Fibroblast of pulmonary artery (primary cell): ENCODE data around the gene SEPTIN12.

Experiments
- DNase-seq: peaks from one replicate; pipeline ENCODE4 v3.0.0-alpha.2; 2010; ENCODE audit warnings: low read depth
- H3K4me3 ChIP-seq: replicated peaks from 2 replicates; pipeline ENCODE4 v1.5.1; 2011; ENCODE audit warnings: low read depth, mild to moderate bottlenecking, control low read depth, low read length, moderate library complexity
- CTCF ChIP-seq: IDR thresholded peaks from 2 replicates; pipeline ENCODE4 v1.5.1; 2011; ENCODE audit warnings: mild to moderate bottlenecking, control low read depth, low read length, inconsistent platforms; ENCODE audit errors: missing control alignments

SEPTIN12 gene

GRCh38 chr16:4737545-4737944 lies 50.6 kb downstream of the SEPTIN12 start:
- no peak overlapping the region for H3K4me3 ChIP-seq
- no peak for TF ChIP-seq CTCF
- no peak for DNase-seq

GRCh38 chr16:4736546-4736945 lies 51.6 kb downstream of the SEPTIN12 start:
- no peak for DNase-seq
- TF ChIP-seq CTCF, result no peak
- no peak overlapping the region for H3K4me3 ChIP-seq

- TF ChIP-seq CTCF, result no peak
- DNase-seq, result peak; percentile 79
- H3K4me3 ChIP-seq, result peak overlapping the region; percentile 91
These were observed 53.2 kb downstream of the SEPTIN12 start for GRCh38 chr16:4734730-4735535.

DNA sequence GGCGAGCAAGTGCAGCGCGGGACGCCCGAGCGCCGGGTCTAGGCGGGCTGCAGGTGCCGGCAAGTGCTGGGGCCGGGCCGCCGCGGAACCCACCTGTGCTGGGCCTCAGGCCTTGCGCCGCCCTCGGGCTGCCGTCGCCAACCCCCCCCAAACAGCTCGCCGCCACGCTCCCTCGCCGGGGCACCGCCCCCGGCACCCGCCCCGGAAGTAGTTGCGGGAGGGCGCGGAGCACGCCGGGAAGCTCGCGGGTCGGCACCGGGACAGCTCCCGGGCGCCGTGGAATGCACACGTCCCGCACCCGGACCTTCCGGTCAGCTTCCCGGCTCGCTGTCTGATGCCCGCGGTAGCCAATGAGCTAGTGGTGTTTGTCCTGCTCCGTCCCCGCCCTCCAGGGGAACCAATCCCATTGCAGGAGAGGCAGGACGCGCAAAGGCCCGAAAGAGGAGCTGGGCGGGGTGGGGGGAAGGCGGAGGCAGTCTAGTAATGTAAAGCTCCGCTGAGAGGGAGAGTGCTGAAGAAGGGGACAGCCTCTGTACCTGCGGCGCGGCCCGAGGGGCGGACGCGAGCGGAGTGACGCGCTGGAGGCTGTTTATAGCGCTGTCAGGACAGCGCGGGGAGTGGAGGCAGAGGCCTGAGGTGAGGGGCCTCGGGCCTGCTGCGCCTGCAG lies 53.9 kb downstream of the SEPTIN12 start, which contains the start of the genes ANKS3 and DNAAF8:
ANKS3 (minus strand) TSS at position 209 of the 667 bp plus-strand sequence. CDS start 4,122 bp downstream, outside the sequence.
DNAAF8 (plus strand) TSS at position 475 of the 667 bp plus-strand sequence. CDS start 1,978 bp downstream, outside the sequence.
- peak within 1 kb of the TSS; percentile 91 for H3K4me3 ChIP-seq
- DNase-seq, result peak; percentile 97
- no peak for TF ChIP-seq CTCF

DNA sequence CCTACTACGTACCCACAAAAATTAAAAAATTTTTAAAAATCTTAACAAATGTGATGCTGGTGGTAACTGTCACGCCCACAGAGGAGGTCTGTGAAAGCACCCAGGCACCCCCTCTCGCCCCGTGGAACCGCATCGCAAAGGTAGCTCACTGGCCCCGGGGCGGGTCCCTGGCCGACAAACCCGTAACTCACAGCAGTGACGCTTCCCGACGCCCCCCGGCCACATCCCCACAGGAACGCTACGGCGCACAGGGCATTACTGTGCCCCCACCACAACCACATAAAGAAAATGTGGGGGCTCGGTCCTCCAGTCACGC lies 54.4 kb downstream of the SEPTIN12 start:
- no peak for DNase-seq

DNA sequence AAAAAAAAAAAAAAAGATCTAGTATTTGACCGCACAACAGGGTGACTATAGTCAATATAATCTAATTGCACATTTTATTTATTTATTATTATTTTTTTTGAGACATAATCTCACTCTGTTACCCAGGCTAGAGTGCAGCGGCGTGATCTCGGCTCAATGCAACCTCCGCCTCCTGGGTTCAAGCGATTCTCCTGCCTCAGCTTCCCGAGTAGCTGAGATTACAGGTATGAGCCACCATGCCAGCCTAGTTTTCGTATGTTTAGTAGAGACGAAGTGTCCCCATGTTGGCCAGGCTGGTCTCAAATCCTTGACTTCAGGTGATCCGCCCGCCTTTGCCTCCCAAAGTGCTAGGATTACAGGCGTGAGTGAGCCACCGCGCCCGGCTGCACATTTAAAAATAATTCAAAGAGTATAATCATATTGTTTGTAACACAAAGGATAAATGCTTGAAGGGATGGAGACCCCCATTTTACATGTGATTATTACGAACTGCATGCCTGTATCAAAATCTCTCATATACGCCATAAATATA lies 54.9 kb downstream of the SEPTIN12 start:
- no peak for DNase-seq
- peak overlapping the region; percentile 91 for H3K4me3 ChIP-seq
- TF ChIP-seq CTCF, result no peak

More for the DNA sequence above, 54.4 kb downstream of the SEPTIN12 start:
- no peak for TF ChIP-seq CTCF
- H3K4me3 ChIP-seq, result peak overlapping the region; percentile 91
